Loucy (cell line): Measurements from ENCODE around the gene MAP4K5.

Experiments used
- H2AFZ ChIP-seq: fragments of 200-600 bp; sonication (generic); 2 replicates; pipeline ENCODE4 v1.6.0; 2016; ENCODE audit warnings: antibody characterized with exemption, mild to moderate bottlenecking, low read length, moderate library complexity
- H3F3A ChIP-seq: fragments of 200-600 bp; 2 replicates; pipeline ENCODE4 v1.6.0; 2016; ENCODE audit warnings: antibody characterized with exemption, low read depth, mild to moderate bottlenecking
- H3K27me3 ChIP-seq: fragments of 200-600 bp; sonication (generic); 2 replicates; pipeline ENCODE4 v1.6.1; 2014; ENCODE audit warnings: low read length, mild to moderate bottlenecking; ENCODE audit not compliant: insufficient read depth, poor library complexity, severe bottlenecking
- H3K36me3 ChIP-seq: fragments of 200-600 bp; sonication (generic); 2 replicates; pipeline ENCODE4 v1.6.1; 2016; ENCODE audit warnings: low read length; ENCODE audit not compliant: insufficient read depth
- H3K4me1 ChIP-seq: fragments of 200-600 bp; sonication (generic); 2 replicates; pipeline ENCODE4 v1.5.1; 2014; ENCODE audit warnings: low read length, mild to moderate bottlenecking; ENCODE audit not compliant: insufficient read depth, poor library complexity, severe bottlenecking
- H3K4me2 ChIP-seq: fragments of 200-600 bp; sonication (generic); 2 replicates; pipeline ENCODE4 v1.6.0; 2014; ENCODE audit warnings: antibody characterized with exemption, low read length, low read depth, mild to moderate bottlenecking; ENCODE audit not compliant: poor library complexity, severe bottlenecking
- H3K4me3 ChIP-seq: fragments of 200-600 bp; sonication (generic); 2 replicates; pipeline ENCODE4 v1.5.1; 2014; ENCODE audit warnings: low read length, mild to moderate bottlenecking, mixed read lengths; ENCODE audit not compliant: poor library complexity, severe bottlenecking
- H3K79me2 ChIP-seq: fragments of 200-600 bp; sonication (generic); 2 replicates; pipeline ENCODE4 v1.6.1; 2014; ENCODE audit warnings: low read length; ENCODE audit not compliant: insufficient read depth
- H3K9ac ChIP-seq: fragments of 200-600 bp; sonication (generic); 2 replicates; pipeline ENCODE4 v1.6.0; 2014; ENCODE audit warnings: mild to moderate bottlenecking, low read depth, low read length, moderate library complexity; ENCODE audit not compliant: poor library complexity, severe bottlenecking
- H3K9me2 ChIP-seq: fragments of 200-600 bp; sonication (generic); replicated peaks from 2 replicates; pipeline ENCODE4 v1.6.1; 2016; ENCODE audit warnings: low read depth, low read length, mixed read lengths
- H3K9me3 ChIP-seq: fragments of 200-600 bp; sonication (generic); 2 replicates; pipeline ENCODE4 v1.6.1; 2014; ENCODE audit warnings: mild to moderate bottlenecking, antibody characterized with exemption, low read length, low read depth; ENCODE audit not compliant: insufficient read depth
- H4K20me1 ChIP-seq: fragments of 200-600 bp; sonication (generic); 2 replicates; pipeline ENCODE4 v1.6.0; 2014; ENCODE audit warnings: antibody characterized with exemption, low read length, mild to moderate bottlenecking; ENCODE audit not compliant: insufficient read depth, poor library complexity, severe bottlenecking
- CTCF ChIP-seq: fragments of 200-600 bp; sonication (generic); conservative IDR thresholded peaks from 2 replicates; pipeline ENCODE4 v1.5.1; 2014; ENCODE audit warnings: mild to moderate bottlenecking, antibody characterized with exemption, low read length
- EZH2phosphoT487 ChIP-seq: fragments of 200-600 bp; IDR thresholded peaks from 2 replicates; pipeline ENCODE4 v1.6.1; 2018; ENCODE audit warnings: antibody characterized with exemption, mild to moderate bottlenecking, moderate library complexity, borderline replicate concordance

MAP4K5 gene

GRCh38 chr14:50523271-50524041 is 8.9 kb downstream of the MAP4K5 start:
- no peaks in the 10 kb centered on the region for H3F3A ChIP-seq
- H3K9me3 ChIP-seq = no peaks in the 10 kb centered on the region
- H3K9ac ChIP-seq = no peak overlapping the region
- no peaks in the 10 kb centered on the region for H3K27me3 ChIP-seq
- no peak overlapping the region for H3K4me3 ChIP-seq
- TF ChIP-seq CTCF (no peak), EZH2phosphoT487 (no peak)
- H4K20me1 ChIP-seq = peaks cover 66% of the 10 kb centered on the region
- H3K79me2 ChIP-seq = peaks cover 90% of the 10 kb centered on the region
- H3K9me2 ChIP-seq = no peaks in the 10 kb centered on the region
- peaks cover 3% of the 10 kb centered on the region; the same call in 1 of the 2 replicates for H3K36me3 ChIP-seq
- no peak overlapping the region for H2AFZ ChIP-seq
- peaks cover 49% of the 10 kb centered on the region for H3K4me1 ChIP-seq
- peak overlapping the region; percentile 48 for H3K4me2 ChIP-seq

- Histone ChIP-seq H2AFZ (no peak overlapping the region), H3K4me2 (peak overlapping the region; percentile 39), H3K9me2 (no peaks in the 10 kb centered on the region), H3K9me3 (no peaks in the 10 kb centered on the region), H4K20me1 (peaks cover 53% of the 10 kb centered on the region), H3K36me3 (peaks cover 6% of the 10 kb centered on the region; the same call in 1 of the 2 replicates), H3K4me1 (peaks cover 36% of the 10 kb centered on the region), H3K4me3 (no peak overlapping the region), H3F3A (no peaks in the 10 kb centered on the region), H3K27me3 (no peaks in the 10 kb centered on the region), H3K9ac (no peak overlapping the region), H3K79me2 (peaks cover 91% of the 10 kb centered on the region)
- TF ChIP-seq CTCF (no peak), EZH2phosphoT487 (no peak)
Observed at GRCh38 chr14:50521912-50522341, 10.4 kb downstream of the MAP4K5 start.

- Histone ChIP-seq H3K4me1 (peaks cover 31% of the 10 kb centered on the region), H3K9me2 (no peaks in the 10 kb centered on the region), H2AFZ (no peak overlapping the region), H4K20me1 (peaks cover 48% of the 10 kb centered on the region), H3F3A (no peaks in the 10 kb centered on the region), H3K4me3 (no peak overlapping the region), H3K27me3 (no peaks in the 10 kb centered on the region), H3K4me2 (peak overlapping the region; percentile 39), H3K36me3 (peaks cover 6% of the 10 kb centered on the region; the same call in 1 of the 2 replicates), H3K9ac (no peak overlapping the region), H3K9me3 (no peaks in the 10 kb centered on the region), H3K79me2 (peaks cover 91% of the 10 kb centered on the region)
- TF ChIP-seq CTCF (no peak), EZH2phosphoT487 (no peak)
Observed at GRCh38 chr14:50520947-50521815, 11.2 kb downstream of the MAP4K5 start.
